K562 (cell line): ENCODE measurements around the gene UBFD1. TPM values are rescaled to one million over a fixed set of nuclear protein-coding genes. Genes with fewer than 3 reads are reported as not detected.

Experiments
- HDAC2 ChIP-seq: fragments of 450-650 bp; IDR thresholded peaks from 2 replicates; pipeline ENCODE4 v1.6.1; 2016; ENCODE audit warnings: mild to moderate bottlenecking
- HDAC8 ChIP-seq: fragments of 450-650 bp; IDR thresholded peaks from 2 replicates; pipeline ENCODE4 v1.6.1; 2016; ENCODE audit warnings: mild to moderate bottlenecking, missing genetic modification characterization, moderate library complexity, missing compliant biosample characterization
- KLF1 ChIP-seq: fragments of 450-650 bp; IDR thresholded peaks from 2 replicates; pipeline ENCODE4 v1.6.1; 2016; ENCODE audit warnings: missing genetic modification characterization, missing compliant biosample characterization
- NFIC ChIP-seq: fragments of 450-650 bp; IDR thresholded peaks from 2 replicates; pipeline ENCODE4 v1.6.1; 2017; ENCODE audit warnings: mild to moderate bottlenecking, inconsistent platforms
- RERE ChIP-seq: sonication (generic); formaldehyde crosslinking; IDR thresholded peaks from 2 replicates; pipeline ENCODE4 v1.8.0; 2023; ENCODE audit warnings: missing genetic modification reagents, mild to moderate bottlenecking, borderline replicate concordance
- SIX5 ChIP-seq, 2 experiments: IDR thresholded peaks; 2 replicates each; pipeline ENCODE4 v1.6.1; 2011; ENCODE audit warnings: low read length in 2 of 2, borderline replicate concordance in 1 of 2, low read depth in 1 of 2, mild to moderate bottlenecking in 1 of 2, moderate library complexity in 1 of 2; ENCODE audit not compliant: insufficient read depth in 1 of 2
- SREBF1 ChIP-seq: fragments of 150-350 bp; IDR thresholded peaks from 2 replicates; pipeline ENCODE4 v1.6.1; 2014; ENCODE audit warnings: antibody characterized with exemption, low read depth, low read length, borderline replicate concordance
- THAP7 ChIP-seq: fragments of 250-450 bp; sonication (Bioruptor Pico); IDR thresholded peaks from 2 replicates; pipeline ENCODE4 v1.5.0; 2021
- ZNF324 ChIP-seq: fragments of 250-450 bp; sonication (Bioruptor Pico); IDR thresholded peaks from 2 replicates; pipeline ENCODE4 v1.4.0; 2020; ENCODE audit warnings: mild to moderate bottlenecking
- ZNF445 ChIP-seq: fragments of 250-450 bp; sonication (Bioruptor Pico); IDR thresholded peaks from 2 replicates; pipeline ENCODE4 v1.4.0; 2020; ENCODE audit warnings: low read depth, mild to moderate bottlenecking, moderate library complexity
- ZNF655 ChIP-seq: fragments of 250-450 bp; sonication (Bioruptor Pico); IDR thresholded peaks from 2 replicates; pipeline ENCODE4 v1.5.0; 2021
- ZSCAN32 ChIP-seq: fragments of 450-650 bp; formaldehyde crosslinking; IDR thresholded peaks from 2 replicates; pipeline ENCODE4 v1.4.0; 2020; ENCODE audit warnings: mild to moderate bottlenecking, moderate library complexity
- polyA plus RNA-seq, 8 experiments: library from polyadenylated mRNA; depleted of rRNA in 4 of 8; stranded (reverse) in 5 of 8; unstranded in 3 of 8; fragments of >200 nt; fragmentation: Nextera tagmentation in 2 of 8; fragmentation: Illumina TruSeq in 1 of 8; extraction: Ambion mirVana in 2 of 8; extraction: Trizol in 1 of 8; gene quantifications; 2 replicates each; pipeline versions ENCODE4 v1.2.1 to v1.2.3, GENCODE V29; 2011 to 2014; ENCODE audit warnings: inconsistent platforms in 1 of 8, missing spikeins in 1 of 8
- total RNA-seq, 7 experiments: library from RNA; depleted of rRNA in 6 of 7; stranded (reverse); fragments of >200 nt in 6 of 7; fragmentation: Illumina TruSeq in 2 of 7; extraction: Trizol in 2 of 7; gene quantifications; 2 replicates each; pipeline versions ENCODE4 v1.2.1 to v1.2.3, GENCODE V29; 2011 to 2021; ENCODE audit warnings: low replicate concordance in 1 of 7
- TF ChIP-seq, protein P1 (sequence below): fragments of 250-450 bp; sonication (Bioruptor Pico); IDR thresholded peaks from 2 replicates; pipeline ENCODE4 v1.5.0; 2020; ENCODE audit warnings: mild to moderate bottlenecking, borderline replicate concordance
- TF ChIP-seq, protein P2 (sequence below): fragments of 250-450 bp; sonication (Bioruptor Pico); IDR thresholded peaks from 2 replicates; pipeline ENCODE4 v1.8.0; 2022; ENCODE audit warnings: inconsistent platforms

The UBFD1 gene
- total and polyA plus RNA-seq, 9 of the 15 experiments (the other 6 are each of a cell fraction or from before 2014, with no cell fraction given): 10.7 to 66.2 (median 34.0) TPM

- TF ChIP-seq RERE (CRISPR knock-in tag): no peak
- no peak for TF ChIP-seq SREBF1
- no peak for TF ChIP-seq ZNF445 (CRISPR knock-in tag)
- no peak for TF ChIP-seq SIX5 (IDR thresholded peaks at IDR 0.05; ENCODE audit: borderline replicate concordance in 1 of 2, insufficient read depth in 1 of 2, low read depth in 1 of 2, low read length in 2 of 2)
- no peak for TF ChIP-seq HDAC8
- TF ChIP-seq NFIC: no peak
- TF ChIP-seq, protein P1, sequence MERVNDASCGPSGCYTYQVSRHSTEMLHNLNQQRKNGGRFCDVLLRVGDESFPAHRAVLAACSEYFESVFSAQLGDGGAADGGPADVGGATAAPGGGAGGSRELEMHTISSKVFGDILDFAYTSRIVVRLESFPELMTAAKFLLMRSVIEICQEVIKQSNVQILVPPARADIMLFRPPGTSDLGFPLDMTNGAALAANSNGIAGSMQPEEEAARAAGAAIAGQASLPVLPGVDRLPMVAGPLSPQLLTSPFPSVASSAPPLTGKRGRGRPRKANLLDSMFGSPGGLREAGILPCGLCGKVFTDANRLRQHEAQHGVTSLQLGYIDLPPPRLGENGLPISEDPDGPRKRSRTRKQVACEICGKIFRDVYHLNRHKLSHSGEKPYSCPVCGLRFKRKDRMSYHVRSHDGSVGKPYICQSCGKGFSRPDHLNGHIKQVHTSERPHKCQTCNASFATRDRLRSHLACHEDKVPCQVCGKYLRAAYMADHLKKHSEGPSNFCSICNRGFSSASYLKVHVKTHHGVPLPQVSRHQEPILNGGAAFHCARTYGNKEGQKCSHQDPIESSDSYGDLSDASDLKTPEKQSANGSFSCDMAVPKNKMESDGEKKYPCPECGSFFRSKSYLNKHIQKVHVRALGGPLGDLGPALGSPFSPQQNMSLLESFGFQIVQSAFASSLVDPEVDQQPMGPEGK (CRISPR knock-in tag): no peak
- no peak for TF ChIP-seq ZSCAN32 (CRISPR knock-in tag)
- no peak for TF ChIP-seq THAP7 (CRISPR knock-in tag)
- no peak for TF ChIP-seq HDAC2
- TF ChIP-seq ZNF655 (CRISPR knock-in tag): no peak
- TF ChIP-seq, protein P2, sequence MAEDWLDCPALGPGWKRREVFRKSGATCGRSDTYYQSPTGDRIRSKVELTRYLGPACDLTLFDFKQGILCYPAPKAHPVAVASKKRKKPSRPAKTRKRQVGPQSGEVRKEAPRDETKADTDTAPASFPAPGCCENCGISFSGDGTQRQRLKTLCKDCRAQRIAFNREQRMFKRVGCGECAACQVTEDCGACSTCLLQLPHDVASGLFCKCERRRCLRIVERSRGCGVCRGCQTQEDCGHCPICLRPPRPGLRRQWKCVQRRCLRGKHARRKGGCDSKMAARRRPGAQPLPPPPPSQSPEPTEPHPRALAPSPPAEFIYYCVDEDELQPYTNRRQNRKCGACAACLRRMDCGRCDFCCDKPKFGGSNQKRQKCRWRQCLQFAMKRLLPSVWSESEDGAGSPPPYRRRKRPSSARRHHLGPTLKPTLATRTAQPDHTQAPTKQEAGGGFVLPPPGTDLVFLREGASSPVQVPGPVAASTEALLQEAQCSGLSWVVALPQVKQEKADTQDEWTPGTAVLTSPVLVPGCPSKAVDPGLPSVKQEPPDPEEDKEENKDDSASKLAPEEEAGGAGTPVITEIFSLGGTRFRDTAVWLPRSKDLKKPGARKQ (CRISPR knock-in tag): no peak
- no peak for TF ChIP-seq KLF1 (tag)
- TF ChIP-seq ZNF324 (CRISPR knock-in tag): no peak
Observed at GRCh38 chr16:23572394-23572793, 14.9 kb downstream of the UBFD1 start (continued).
